Measurements from ENCODE around the gene FLVCR1. TPM values are rescaled to one million over a fixed set of nuclear protein-coding genes. Genes with fewer than 3 reads are reported as not detected.

Gene FLVCR1
- total RNA-seq, 1 experiment from 2014 or later, result 67.9 TPM

DNA sequence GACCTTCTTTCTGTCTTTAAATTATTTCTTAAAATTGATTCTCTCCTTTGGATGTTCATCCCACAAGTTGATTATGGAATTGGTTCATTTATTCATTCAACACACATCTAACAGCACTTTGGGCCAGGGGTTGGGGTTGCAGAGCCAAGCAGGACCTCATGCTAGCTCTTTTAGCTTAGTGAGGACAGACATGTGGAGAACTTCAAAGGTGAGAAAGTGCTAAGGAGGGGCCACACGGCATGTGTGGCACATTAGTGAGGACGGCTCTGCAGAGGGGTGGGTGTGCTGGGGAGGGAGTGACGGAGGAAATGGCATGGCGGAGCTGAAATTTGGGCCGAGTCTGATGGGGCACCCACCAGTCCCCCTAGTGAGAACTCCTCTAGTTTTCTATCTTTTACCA is 59.8 kb downstream of the FLVCR1 start:
- ChIA-PET POLR2A (interaction anchor here (0.6 kb wide), 1 partner anchor 9 kb away, joined by 3 read pairs; no protein-coding TSS in a partner anchor), CTCF (no interaction called here)
- H3K4me3 Mint-ChIP-seq, result peak overlapping the region; percentile 55
- H3K36me3 Mint-ChIP-seq, result peaks cover 11% of the 10 kb centered on the region
- peaks cover 6% of the 10 kb centered on the region; the same call in 1 of the 2 replicates for H3K9me3 Mint-ChIP-seq
- H3K27ac Mint-ChIP-seq, result no peak overlapping the region
- TF ChIP-seq, protein P1, sequence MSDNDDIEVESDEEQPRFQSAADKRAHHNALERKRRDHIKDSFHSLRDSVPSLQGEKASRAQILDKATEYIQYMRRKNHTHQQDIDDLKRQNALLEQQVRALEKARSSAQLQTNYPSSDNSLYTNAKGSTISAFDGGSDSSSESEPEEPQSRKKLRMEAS (CRISPR knock-in tag; IDR thresholded peaks at IDR 0.05), result peak; percentile 74
- no peak for TF ChIP-seq ELF4 (CRISPR knock-in tag; IDR thresholded peaks at IDR 0.05; ENCODE audit: low read depth)
- ATAC-seq (no peak), DNase-seq (ENCODE audit: low spot score) (no peak)
- H3K4me1 Mint-ChIP-seq, result peaks cover 73% of the 10 kb centered on the region
- peaks cover under 1% of the 10 kb centered on the region; the same call in 1 of the 2 replicates for H3K27me3 Mint-ChIP-seq (ENCODE audit: low read depth)

DNA sequence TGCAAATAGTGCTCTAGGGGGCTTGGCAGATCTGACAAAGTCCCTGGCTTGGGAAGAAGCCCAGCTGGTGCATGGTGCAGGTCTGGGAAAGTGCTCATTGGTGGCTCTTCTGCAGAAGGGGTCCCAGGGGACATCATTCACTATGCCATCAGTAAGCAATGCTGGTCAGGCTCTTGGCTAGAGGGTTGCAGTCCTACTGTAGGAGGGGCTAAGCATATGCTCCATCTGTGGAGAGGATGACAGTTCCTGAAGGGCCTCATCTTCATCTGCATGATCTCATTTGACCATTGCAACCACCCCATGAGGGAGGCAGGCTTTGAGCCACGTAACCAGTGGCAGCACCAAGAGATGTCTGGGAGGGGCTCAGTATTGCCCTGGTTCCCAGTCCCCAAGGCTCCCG is 60.7 kb downstream of the FLVCR1 start:
- Mint-ChIP-seq H3K27me3 (ENCODE audit: low read depth) (peaks cover 3% of the 10 kb centered on the region; the same call in 1 of the 2 replicates), H3K36me3 (peaks cover 3% of the 10 kb centered on the region; the same call in 1 of the 2 replicates), H3K4me3 (peak overlapping the region; percentile 33; the same call in 1 of the 2 replicates), H3K4me1 (peaks cover 75% of the 10 kb centered on the region), H3K27ac (no peak overlapping the region), H3K9me3 (peaks cover 6% of the 10 kb centered on the region; the same call in 1 of the 2 replicates)
- POLR2A ChIA-PET, result no interaction called here
- DNase-seq (ENCODE audit: low spot score), result no peak
- CTCF ChIA-PET, result no interaction called here
- no peak for ATAC-seq
- TF ChIP-seq JUN (CRISPR knock-in tag; IDR thresholded peaks at IDR 0.05) (no peak), MYBL2 (CRISPR knock-in tag; IDR thresholded peaks at IDR 0.05) (no peak), ZNF232 (CRISPR knock-in tag; IDR thresholded peaks at IDR 0.05) (no peak), RELA (CRISPR knock-in tag; IDR thresholded peaks at IDR 0.05; ENCODE audit: borderline replicate concordance) (no peak), ZNF423 (CRISPR knock-in tag; IDR thresholded peaks at IDR 0.05) (no peak), ZNF416 (CRISPR knock-in tag; IDR thresholded peaks at IDR 0.05) (no peak), PRRX2 (CRISPR knock-in tag; IDR thresholded peaks at IDR 0.05) (no peak)
- TF ChIP-seq, protein P2, sequence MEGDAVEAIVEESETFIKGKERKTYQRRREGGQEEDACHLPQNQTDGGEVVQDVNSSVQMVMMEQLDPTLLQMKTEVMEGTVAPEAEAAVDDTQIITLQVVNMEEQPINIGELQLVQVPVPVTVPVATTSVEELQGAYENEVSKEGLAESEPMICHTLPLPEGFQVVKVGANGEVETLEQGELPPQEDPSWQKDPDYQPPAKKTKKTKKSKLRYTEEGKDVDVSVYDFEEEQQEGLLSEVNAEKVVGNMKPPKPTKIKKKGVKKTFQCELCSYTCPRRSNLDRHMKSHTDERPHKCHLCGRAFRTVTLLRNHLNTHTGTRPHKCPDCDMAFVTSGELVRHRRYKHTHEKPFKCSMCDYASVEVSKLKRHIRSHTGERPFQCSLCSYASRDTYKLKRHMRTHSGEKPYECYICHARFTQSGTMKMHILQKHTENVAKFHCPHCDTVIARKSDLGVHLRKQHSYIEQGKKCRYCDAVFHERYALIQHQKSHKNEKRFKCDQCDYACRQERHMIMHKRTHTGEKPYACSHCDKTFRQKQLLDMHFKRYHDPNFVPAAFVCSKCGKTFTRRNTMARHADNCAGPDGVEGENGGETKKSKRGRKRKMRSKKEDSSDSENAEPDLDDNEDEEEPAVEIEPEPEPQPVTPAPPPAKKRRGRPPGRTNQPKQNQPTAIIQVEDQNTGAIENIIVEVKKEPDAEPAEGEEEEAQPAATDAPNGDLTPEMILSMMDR (IDR thresholded peaks at IDR 0.05), result no peak
- TF ChIP-seq, protein P3, sequence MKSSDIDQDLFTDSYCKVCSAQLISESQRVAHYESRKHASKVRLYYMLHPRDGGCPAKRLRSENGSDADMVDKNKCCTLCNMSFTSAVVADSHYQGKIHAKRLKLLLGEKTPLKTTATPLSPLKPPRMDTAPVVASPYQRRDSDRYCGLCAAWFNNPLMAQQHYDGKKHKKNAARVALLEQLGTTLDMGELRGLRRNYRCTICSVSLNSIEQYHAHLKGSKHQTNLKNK (CRISPR knock-in tag; IDR thresholded peaks at IDR 0.05), result no peak

DNA sequence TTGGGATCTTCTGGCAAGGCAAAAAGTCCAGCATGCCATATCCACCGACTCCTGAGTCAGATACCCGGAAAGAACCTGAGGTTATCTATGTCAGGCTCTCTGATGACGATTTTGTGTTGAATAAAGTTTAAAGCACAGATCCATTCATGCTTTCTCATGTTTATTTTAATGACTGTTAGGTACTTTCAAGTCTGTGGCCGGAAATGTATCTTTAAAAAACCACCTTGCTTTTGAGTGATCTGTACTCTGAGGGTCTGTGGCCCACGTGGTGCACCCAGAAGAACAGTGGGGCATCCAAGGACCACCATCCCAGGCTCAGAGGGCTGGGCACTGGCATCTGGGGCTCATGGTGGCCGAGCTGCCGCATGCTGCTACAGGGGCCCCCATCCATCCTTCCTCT is 62.2 kb downstream of the FLVCR1 start:
- H3K36me3 Mint-ChIP-seq, result peaks cover 2% of the 10 kb centered on the region; the same call in 1 of the 2 replicates
- H3K9me3 Mint-ChIP-seq, result peaks cover 6% of the 10 kb centered on the region; the same call in 1 of the 2 replicates
- DNase-seq (ENCODE audit: low spot score) (no peak), ATAC-seq (no peak)
- no peak overlapping the region for H3K27ac Mint-ChIP-seq
- no peak overlapping the region for H3K4me3 Mint-ChIP-seq
- ChIA-PET CTCF (interaction anchor here (0.6 to 1.9 kb wide), 12 partner anchors 9 to 76 kb away, joined by 3 to 16 read pairs (median 4); no protein-coding TSS in a partner anchor), POLR2A (interaction anchor here (1.0 to 1.4 kb wide), 2 partner anchors 47 to 312 kb away, joined by 3 to 5 read pairs; partner anchors contain the start of gene ATF3)
- H3K27me3 Mint-ChIP-seq (ENCODE audit: low read depth), result peaks cover 9% of the 10 kb centered on the region
- no peak for TF ChIP-seq OVOL2 (CRISPR knock-in tag; IDR thresholded peaks at IDR 0.05; ENCODE audit: borderline replicate concordance)
- TF ChIP-seq, protein P4, sequence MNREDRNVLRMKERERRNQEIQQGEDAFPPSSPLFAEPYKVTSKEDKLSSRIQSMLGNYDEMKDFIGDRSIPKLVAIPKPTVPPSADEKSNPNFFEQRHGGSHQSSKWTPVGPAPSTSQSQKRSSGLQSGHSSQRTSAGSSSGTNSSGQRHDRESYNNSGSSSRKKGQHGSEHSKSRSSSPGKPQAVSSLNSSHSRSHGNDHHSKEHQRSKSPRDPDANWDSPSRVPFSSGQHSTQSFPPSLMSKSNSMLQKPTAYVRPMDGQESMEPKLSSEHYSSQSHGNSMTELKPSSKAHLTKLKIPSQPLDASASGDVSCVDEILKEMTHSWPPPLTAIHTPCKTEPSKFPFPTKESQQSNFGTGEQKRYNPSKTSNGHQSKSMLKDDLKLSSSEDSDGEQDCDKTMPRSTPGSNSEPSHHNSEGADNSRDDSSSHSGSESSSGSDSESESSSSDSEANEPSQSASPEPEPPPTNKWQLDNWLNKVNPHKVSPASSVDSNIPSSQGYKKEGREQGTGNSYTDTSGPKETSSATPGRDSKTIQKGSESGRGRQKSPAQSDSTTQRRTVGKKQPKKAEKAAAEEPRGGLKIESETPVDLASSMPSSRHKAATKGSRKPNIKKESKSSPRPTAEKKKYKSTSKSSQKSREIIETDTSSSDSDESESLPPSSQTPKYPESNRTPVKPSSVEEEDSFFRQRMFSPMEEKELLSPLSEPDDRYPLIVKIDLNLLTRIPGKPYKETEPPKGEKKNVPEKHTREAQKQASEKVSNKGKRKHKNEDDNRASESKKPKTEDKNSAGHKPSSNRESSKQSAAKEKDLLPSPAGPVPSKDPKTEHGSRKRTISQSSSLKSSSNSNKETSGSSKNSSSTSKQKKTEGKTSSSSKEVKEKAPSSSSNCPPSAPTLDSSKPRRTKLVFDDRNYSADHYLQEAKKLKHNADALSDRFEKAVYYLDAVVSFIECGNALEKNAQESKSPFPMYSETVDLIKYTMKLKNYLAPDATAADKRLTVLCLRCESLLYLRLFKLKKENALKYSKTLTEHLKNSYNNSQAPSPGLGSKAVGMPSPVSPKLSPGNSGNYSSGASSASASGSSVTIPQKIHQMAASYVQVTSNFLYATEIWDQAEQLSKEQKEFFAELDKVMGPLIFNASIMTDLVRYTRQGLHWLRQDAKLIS (CRISPR knock-in tag; IDR thresholded peaks at IDR 0.05; ENCODE audit: borderline replicate concordance), result no peak
- no peak for TF ChIP-seq ZNF317 (CRISPR knock-in tag; IDR thresholded peaks at IDR 0.05; ENCODE audit: borderline replicate concordance, low read depth)
- no peak for TF ChIP-seq ETV6 (CRISPR knock-in tag; IDR thresholded peaks at IDR 0.05)
- no peak for TF ChIP-seq ZNF121 (CRISPR knock-in tag; IDR thresholded peaks at IDR 0.05)
- TF ChIP-seq, protein P5, sequence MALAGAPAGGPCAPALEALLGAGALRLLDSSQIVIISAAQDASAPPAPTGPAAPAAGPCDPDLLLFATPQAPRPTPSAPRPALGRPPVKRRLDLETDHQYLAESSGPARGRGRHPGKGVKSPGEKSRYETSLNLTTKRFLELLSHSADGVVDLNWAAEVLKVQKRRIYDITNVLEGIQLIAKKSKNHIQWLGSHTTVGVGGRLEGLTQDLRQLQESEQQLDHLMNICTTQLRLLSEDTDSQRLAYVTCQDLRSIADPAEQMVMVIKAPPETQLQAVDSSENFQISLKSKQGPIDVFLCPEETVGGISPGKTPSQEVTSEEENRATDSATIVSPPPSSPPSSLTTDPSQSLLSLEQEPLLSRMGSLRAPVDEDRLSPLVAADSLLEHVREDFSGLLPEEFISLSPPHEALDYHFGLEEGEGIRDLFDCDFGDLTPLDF (CRISPR knock-in tag; IDR thresholded peaks at IDR 0.05), result no peak
- TF ChIP-seq TEAD4 (CRISPR knock-in tag; IDR thresholded peaks at IDR 0.05), result no peak
- H3K4me1 Mint-ChIP-seq, result peaks cover 79% of the 10 kb centered on the region
